Vagina (tissue), 2 donors: ENCODE data around the gene P2RX6. TPM values are rescaled to one million over a fixed set of nuclear protein-coding genes. Genes with fewer than 3 reads are reported as not detected.

ENCODE experiments used
- DNase-seq, 2 donors: peaks; one replicate each; pipeline ENCODE4 v3.0.0-alpha.2; 2017; ENCODE audit errors: extremely low spot score in 2 of 2
- H3K27ac ChIP-seq: fragments of 200-600 bp; sonication (generic); one replicate; pipeline ENCODE4 v1.5.1; 2019
- H3K27me3 ChIP-seq: fragments of 200-600 bp; sonication (generic); one replicate; pipeline ENCODE4 v1.5.1; 2019
- H3K36me3 ChIP-seq, 2 donors: fragments of 200-600 bp; sonication (generic); one replicate each; pipeline ENCODE4 v1.5.1; 2017 to 2019
- H3K4me1 ChIP-seq: fragments of 200-600 bp; sonication (generic); one replicate; pipeline ENCODE4 v1.5.1; 2019
- H3K4me3 ChIP-seq, 2 donors: fragments of 200-600 bp; sonication (generic); 1 replicate in 1 of 2; 2 replicates in 1 of 2; pipeline ENCODE4 v1.5.1; 2016 to 2019
- H3K9me3 ChIP-seq: fragments of 200-600 bp; sonication (generic); one replicate; pipeline ENCODE4 v1.5.1; 2019
- CTCF ChIP-seq, 3 experiments: fragments of 450-650 bp in 2 of 3; fragments of 200-600 bp in 1 of 3; sonication (generic) in 1 of 3; IDR thresholded peaks; one replicate each; pipeline ENCODE4 v1.5.1; 2017 to 2019; ENCODE audit warnings: antibody characterized with exemption in 3 of 3, mild to moderate bottlenecking in 2 of 3, moderate library complexity in 2 of 3
- POLR2A ChIP-seq, 2 donors: fragments of 450-650 bp; IDR thresholded peaks; one replicate each; pipeline ENCODE4 v1.6.1; 2017; ENCODE audit warnings: antibody characterized with exemption in 2 of 2, mild to moderate bottlenecking in 2 of 2, moderate library complexity in 2 of 2
- POLR2AphosphoS5 ChIP-seq, 2 donors: sonication (generic); formaldehyde crosslinking; IDR thresholded peaks; one replicate each; pipeline ENCODE4 v1.9.0; 2017; ENCODE audit warnings: antibody characterized with exemption in 2 of 2, mild to moderate bottlenecking in 2 of 2, low read depth in 1 of 2; ENCODE audit not compliant: insufficient read depth in 1 of 2
- intact Hi-C: fragments of 100-400 bp; cut with DNase I; formaldehyde crosslinking; loops from one replicate; pipeline ENCODE4 v1.15.1; 2023
- total RNA-seq: library from RNA; depleted of rRNA; stranded (reverse); fragments of >200 nt; gene quantifications from one replicate; pipeline ENCODE4 v1.2.3, GENCODE V29; 2016

The P2RX6 gene
- total RNA-seq, 1 donor from 2014 or later = 1.7 TPM

GRCh38 chr22:20974336-20974955 is 40.5 kb upstream of the P2RX6 start:
- Histone ChIP-seq H3K9me3 (peaks cover 5% of the 10 kb centered on the region), H3K4me1 (peaks cover 4% of the 10 kb centered on the region), H3K4me3 (no peak overlapping the region), H3K27ac (no peak overlapping the region), H3K36me3 (no peaks in the 10 kb centered on the region), H3K27me3 (no peaks in the 10 kb centered on the region)
- intact Hi-C loops = no loop called here
- no peak for DNase-seq
- TF ChIP-seq CTCF (IDR thresholded peaks at IDR 0.05) = no peak
- TF ChIP-seq POLR2A (IDR thresholded peaks at IDR 0.05) = no peak
- no peak for TF ChIP-seq POLR2AphosphoS5 (IDR thresholded peaks at IDR 0.05; ENCODE audit: insufficient read depth in 1 of 2, low read depth in 1 of 2)

DNA sequence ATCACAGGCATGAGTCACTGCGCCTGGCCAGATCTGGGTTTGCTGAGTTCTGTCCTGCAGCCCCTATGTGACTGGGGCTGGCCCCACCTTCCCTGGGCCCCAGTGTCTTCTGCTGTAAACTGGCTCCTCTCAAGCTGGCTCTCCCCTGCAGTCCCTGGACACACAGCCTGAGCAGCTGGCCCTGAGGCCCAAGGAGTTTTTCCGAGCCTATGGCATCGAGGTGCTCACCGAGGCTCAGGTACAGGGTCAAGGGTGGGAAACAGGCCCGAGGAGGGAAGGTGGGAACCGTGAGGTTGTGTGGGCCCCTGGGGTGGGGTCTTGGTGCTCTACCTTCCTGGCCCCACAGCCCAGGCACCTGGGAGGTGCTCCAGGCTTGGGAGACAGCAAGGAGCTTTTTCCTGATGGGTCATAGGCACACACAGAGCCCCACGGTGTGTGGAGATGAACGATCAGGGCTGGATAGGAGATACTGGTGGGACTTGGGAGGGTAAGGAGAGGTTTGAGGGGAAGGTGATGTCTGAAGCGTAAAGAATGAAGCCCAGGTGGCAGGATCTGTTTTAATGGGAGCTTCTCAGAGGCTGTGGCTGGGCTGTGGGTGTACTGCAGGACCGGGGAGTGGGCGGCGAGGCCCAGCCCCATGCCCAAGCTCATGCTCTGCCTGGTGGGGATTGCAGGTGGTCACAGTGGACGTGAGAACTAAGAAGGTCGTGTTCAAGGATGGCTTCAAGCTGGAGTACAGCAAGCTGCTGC is 39.2 kb upstream of the P2RX6 start:
- H3K4me1 ChIP-seq = peaks cover 15% of the 10 kb centered on the region
- no peak for DNase-seq
- H3K36me3 ChIP-seq = no peaks in the 10 kb centered on the region
- intact Hi-C loops = no loop called here
- H3K4me3 ChIP-seq = no peak overlapping the region
- no peak for TF ChIP-seq POLR2A (IDR thresholded peaks at IDR 0.05)
- no peak for TF ChIP-seq CTCF (IDR thresholded peaks at IDR 0.05)
- TF ChIP-seq POLR2AphosphoS5 (IDR thresholded peaks at IDR 0.05; ENCODE audit: insufficient read depth in 1 of 2, low read depth in 1 of 2) = no peak
- H3K27me3 ChIP-seq = no peaks in the 10 kb centered on the region
- peaks cover 5% of the 10 kb centered on the region for H3K9me3 ChIP-seq
- no peak overlapping the region for H3K27ac ChIP-seq

- H3K36me3 ChIP-seq = no peaks in the 10 kb centered on the region
- no peak overlapping the region for H3K27ac ChIP-seq
- peaks cover 5% of the 10 kb centered on the region for H3K9me3 ChIP-seq
- no peak for DNase-seq
- peaks cover 22% of the 10 kb centered on the region for H3K4me1 ChIP-seq
- TF ChIP-seq POLR2AphosphoS5 (IDR thresholded peaks at IDR 0.05; ENCODE audit: insufficient read depth in 1 of 2, low read depth in 1 of 2) (no peak), POLR2A (IDR thresholded peaks at IDR 0.05) (no peak), CTCF (IDR thresholded peaks at IDR 0.05) (no peak)
- intact Hi-C loops = no loop called here
- H3K4me3 ChIP-seq = no peak overlapping the region
- no peaks in the 10 kb centered on the region for H3K27me3 ChIP-seq
These were observed 38.6 kb upstream of the P2RX6 start for GRCh38 chr22:20976291-20976877.

- peaks cover 5% of the 10 kb centered on the region for H3K9me3 ChIP-seq
- intact Hi-C loops = no loop called here
- H3K4me1 ChIP-seq = peaks cover 25% of the 10 kb centered on the region
- no peak for DNase-seq
- H3K4me3 ChIP-seq = no peak overlapping the region
- H3K27me3 ChIP-seq = no peaks in the 10 kb centered on the region
- TF ChIP-seq POLR2A (IDR thresholded peaks at IDR 0.05) = no peak
- TF ChIP-seq CTCF (IDR thresholded peaks at IDR 0.05) = no peak
- TF ChIP-seq POLR2AphosphoS5 (IDR thresholded peaks at IDR 0.05; ENCODE audit: insufficient read depth in 1 of 2, low read depth in 1 of 2) = no peak
- H3K27ac ChIP-seq = no peak overlapping the region
- no peaks in the 10 kb centered on the region for H3K36me3 ChIP-seq
These were observed 37.9 kb upstream of the P2RX6 start for GRCh38 chr22:20977019-20977418.
